RKO (cell line): ENCODE measurements around the gene SREK1IP1.

Experiments
- DNase-seq: peaks from one replicate; pipeline ENCODE4 v3.0.0-alpha.2; 2016; ENCODE audit warnings: low spot score

Gene SREK1IP1

GRCh38 chr5:64768358-64769312 is at the start of gene SREK1IP1, which contains the start of gene CWC27:
TSS of gene SREK1IP1 (minus strand) at chr5:64768691. CDS start at chr5:64768517, 174 bp downstream.
TSS of gene CWC27 (plus strand) at chr5:64768930. CDS start at chr5:64769147, 217 bp downstream.
- DNase-seq: peak; percentile 93

DNA sequence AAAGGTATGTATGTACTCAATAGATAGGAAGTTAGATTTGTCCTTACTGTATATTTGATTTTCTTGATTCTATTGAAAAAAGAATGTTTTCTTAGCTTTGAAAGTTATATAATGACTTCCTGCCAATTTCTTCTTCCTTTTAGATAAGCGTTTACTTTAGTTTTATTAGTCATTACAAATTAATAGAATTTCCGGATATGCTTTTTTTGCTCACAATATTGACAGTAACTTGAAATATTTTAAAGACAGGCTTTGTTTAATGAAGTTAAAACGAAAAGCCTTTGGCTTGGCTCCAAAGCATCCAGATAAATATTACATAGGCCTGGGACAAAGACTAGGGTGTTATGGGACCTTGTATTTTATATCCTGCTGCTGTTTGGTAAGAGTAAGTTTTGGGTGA is 49.8 kb upstream of the SREK1IP1 start:
- DNase-seq: no peak

DNA sequence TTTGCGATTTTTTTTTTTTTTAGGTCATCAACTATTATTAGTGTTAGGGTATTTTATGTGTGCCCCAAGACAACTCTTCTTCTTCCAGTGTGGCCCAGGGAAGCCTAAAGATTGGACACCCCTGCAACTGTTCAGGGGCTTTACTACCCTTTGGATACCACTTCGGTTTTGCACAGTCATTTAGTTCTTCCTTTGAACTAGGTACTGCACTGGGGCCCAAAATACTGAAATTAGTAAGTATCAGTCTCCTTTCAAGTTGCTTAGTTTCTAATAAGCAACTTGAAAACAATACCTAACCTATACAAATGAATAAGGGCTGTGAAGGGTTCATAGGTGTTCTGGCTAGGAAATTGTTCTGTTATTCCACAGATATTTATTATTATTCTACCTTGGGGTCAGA is 45.6 kb upstream of the SREK1IP1 start:
- no peak for DNase-seq

- peak; percentile 79 for DNase-seq
Measured at GRCh38 chr5:64811050-64811640, 42.7 kb upstream of the SREK1IP1 start.

DNA sequence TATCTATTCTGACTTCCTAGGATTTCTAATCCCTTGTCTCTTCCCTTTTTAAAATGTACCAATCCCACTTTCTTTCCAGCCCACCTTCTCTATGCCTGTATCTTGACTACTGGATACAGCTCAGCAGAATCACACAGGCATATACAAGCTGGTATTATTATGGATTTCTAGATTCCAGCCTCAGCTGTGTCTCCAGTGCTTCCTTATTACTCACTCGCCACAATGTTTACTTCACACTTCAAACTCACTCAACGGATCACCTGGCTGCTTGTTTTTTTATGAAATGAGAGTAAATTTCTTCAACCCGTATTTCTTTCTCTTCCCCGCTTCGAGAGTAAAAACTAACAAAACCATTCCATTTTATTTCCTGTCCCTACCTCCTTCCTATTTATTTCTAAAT is 39.0 kb upstream of the SREK1IP1 start:
- no peak for DNase-seq

DNA sequence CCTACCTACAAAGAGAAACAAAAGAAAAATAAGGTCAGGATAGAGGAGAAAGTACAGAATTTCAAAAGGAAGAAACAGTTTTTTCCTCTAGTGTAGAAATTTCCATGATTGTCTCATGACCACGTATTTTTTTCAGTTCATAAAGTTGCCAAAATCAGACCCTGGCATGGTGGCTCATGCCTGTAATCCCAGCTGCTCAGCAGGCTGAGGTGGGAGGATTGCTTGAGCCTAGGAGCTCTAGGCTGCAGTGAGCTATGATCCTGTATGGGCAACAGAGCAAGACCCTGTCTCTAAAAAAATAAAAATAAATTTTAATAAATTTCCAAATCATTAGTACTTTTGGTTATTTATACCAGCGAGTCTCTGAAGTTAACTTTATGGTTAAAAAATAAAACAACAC is 38.0 kb upstream of the SREK1IP1 start:
- DNase-seq: no peak

DNA sequence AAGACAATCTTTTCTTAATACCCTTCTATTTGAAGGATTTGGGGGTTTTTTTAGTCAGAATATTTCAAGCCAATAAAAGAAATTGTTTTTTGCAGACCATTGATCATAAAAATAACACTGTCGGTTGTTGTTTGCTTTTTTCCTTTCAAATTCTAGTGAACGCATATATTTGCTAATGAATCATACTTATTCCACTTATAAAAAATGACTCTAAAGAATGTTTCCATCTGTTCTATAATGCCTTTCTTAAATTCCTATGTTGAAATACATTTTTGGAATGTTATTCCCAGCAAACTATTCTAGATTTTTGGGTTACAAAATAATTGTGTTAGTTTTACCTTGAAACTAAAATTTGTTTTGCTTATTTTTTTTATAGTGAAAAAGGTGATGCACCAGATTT is 32.4 kb upstream of the SREK1IP1 start:
- DNase-seq: no peak

GRCh38 chr5:64796301-64796700 is 27.8 kb upstream of the SREK1IP1 start:
- DNase-seq: no peak

GRCh38 chr5:64794053-64794770 is 25.7 kb upstream of the SREK1IP1 start:
- no peak for DNase-seq

DNA sequence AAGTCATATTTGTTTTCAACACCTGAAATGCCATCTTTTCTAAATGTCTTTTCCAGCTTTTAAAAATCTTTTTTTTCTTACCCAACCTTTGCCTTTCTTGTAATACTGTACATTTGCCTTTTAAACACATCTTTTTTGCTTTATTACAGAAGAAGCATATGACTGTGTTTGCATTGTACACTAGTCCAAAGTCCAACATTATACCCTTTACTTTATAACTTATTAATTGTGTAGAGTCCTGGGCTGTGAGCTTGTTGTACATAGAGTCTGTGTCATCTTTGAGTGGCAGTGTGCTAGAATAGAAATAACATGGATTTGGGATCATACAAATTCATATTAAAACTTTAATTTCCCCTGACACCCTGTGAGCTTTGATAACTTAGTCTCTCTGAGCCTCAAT is 24.0 kb upstream of the SREK1IP1 start:
- no peak for DNase-seq

- DNase-seq: peak; percentile 67
Measured at GRCh38 chr5:64790210-64790609, 21.7 kb upstream of the SREK1IP1 start.

- DNase-seq: no peak
Measured at GRCh38 chr5:64789457-64789856, 21.0 kb upstream of the SREK1IP1 start.

- DNase-seq: no peak
Measured at GRCh38 chr5:64788156-64788555, 19.7 kb upstream of the SREK1IP1 start.

- no peak for DNase-seq
Measured at GRCh38 chr5:64786372-64786771, 17.9 kb upstream of the SREK1IP1 start.

DNA sequence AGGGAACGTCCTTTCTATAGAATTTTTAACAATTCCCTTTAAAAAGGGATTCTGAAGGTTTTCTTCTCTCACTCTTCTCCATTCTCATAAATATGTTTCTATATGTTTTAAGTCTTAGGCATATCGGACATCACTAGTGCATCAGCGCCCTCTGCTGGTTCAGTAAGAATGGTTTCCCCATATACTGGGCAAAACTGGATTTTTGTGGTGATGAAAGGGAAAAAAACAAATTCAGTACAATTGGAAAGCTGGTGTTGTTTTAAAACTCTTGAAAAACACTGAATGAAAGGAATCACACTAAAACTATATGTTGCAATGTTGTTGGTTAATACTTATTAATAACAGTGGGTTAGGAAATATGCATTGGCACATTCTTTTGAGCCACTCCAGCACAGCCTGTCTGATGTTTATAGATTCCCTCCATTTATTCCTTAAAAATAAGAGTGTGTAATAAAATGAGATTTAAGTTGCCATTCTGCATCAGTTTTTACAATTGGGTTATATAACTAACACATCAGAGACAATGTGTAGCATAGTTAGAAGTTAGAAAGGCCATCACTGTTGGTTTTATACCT is 16.0 kb upstream of the SREK1IP1 start:
- peak; percentile 82 for DNase-seq

DNA sequence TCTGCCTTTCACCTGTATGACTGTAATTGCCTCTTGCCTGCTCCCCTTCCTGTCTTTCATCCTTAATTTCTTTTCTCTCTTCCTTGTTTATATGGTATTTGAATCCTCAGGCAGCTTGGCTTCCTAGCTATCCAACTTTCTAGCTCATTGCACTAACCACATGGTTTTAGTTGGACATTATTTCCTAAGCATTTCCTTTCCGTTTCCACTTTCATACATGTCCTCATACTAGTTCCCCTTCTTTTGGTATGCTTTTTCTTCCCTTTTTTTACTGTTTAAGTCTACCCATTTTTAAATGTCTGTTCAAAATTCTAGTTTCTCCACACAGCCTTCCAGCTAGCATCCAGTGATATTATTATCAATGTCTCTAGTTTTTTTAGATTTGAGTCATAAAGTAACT is 6.8 kb upstream of the SREK1IP1 start:
- DNase-seq: no peak

DNA sequence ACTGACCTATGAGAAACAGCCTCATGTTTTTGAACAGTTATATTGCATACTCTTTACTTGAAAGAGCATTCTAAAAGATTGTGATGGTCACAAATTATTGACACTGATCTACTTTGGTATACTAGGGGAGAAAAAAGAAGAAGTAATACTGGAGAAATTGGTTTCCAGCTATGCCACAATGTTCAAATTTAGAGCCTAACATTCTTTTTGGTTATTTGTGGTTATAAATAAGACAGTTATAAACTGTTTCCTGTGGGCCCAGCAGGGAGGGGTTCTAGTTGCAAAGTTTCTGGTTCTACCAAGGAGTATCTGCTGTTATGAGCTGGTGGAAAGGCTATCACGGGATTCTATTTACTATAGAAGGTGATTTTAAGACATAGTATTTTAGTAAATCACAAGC is 5.0 kb upstream of the SREK1IP1 start:
- DNase-seq: no peak

DNA sequence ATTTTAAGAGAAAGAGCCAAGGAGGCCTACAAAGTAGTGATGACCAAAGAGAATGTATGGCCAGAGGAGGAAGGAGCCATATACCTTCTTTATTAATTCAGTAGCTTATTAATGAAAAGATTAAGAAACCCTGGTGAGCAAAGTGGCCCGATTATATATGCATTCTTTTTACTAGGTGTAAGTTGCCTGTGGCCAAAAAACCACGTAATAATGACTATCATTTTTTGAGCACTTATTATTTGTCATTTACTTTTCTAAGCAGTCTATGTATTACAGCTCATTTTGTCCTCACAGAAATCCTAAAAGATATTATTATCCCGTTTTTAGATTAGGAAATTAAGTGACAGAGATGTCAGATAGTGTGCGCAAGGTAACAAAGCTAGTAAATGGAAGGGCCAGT is 3.2 kb upstream of the SREK1IP1 start:
- DNase-seq: no peak

GRCh38 chr5:64769855-64770254 is 1.4 kb upstream of the SREK1IP1 start:
- no peak for DNase-seq

GRCh38 chr5:64767959-64768357 is 533 bp downstream of the SREK1IP1 start:
- peak; percentile 49 for DNase-seq

DNA sequence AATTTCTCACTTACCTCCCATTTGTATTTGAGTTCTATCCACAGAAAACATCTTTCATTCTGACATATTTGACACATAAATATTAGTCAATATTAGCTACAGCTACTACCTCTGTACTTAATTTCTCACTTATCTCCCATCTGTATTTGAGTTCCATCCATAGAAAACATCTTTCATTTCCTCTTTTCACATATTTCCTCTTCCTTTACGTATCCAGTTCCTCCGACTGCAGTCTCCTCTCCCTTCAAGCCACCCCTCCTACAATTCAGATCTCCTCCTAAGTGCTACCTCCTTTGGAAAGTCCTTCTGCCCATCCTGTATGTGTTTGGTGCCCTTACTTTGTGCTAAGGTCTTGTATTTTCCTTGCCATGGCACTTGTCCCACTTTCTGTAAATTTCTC is 1.6 kb downstream of the SREK1IP1 start:
- no peak for DNase-seq

DNA sequence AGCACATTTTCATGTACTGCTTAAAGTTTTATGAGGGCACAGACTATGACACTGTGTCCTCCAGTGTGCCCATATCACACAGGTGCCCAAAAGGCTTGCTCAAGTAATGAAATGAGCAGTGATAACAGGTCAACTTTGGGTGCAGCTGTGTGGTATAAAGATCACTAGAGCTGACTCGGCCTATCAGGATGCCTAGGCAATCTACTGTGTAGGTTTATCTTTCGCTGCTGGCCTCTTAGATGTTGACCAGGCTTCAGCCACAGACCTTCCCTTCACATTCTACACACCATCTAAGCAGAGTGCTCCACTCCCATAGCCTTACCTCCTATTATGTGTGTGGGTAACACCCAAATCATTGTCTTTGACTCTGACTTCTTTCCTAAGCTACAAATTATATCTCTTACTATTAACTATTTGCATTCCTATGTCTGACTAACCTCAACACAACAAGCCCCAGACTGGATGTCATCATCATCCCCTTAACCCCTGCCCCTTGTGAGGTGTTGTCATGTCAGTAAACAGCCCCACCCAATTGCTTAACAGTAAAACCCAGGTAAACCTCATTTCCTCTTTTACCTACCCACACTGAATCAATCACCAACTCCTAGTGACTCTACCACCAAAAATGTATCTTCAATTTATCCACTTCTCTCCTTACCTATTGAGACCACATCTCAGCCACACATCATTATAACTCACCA is 2.5 kb downstream of the SREK1IP1 start:
- no peak for DNase-seq
